CD8-positive, alpha-beta memory T cell (primary cell): ENCODE results near the gene STK32C. TPM values are rescaled to one million over a fixed set of nuclear protein-coding genes. Genes with fewer than 3 reads are reported as not detected.

Experiments
- CTCF ChIA-PET: fragments of 350-600 bp; sonication (Branson Sonifier 250); formaldehyde crosslinking; loops from one replicate; lab custom pipeline; 2021; ENCODE audit warnings: antibody characterized with exemption; lab: Charles Lee
- POLR2A ChIA-PET: fragments of 350-600 bp; sonication (Branson Sonifier 250); formaldehyde crosslinking; loops from one replicate; lab custom pipeline; 2021; ENCODE audit warnings: antibody characterized with exemption; lab: Charles Lee
- DNase-seq, 5 donors: peaks; one replicate each; pipeline versions ENCODE4 v3.0.0 to v3.0.0-alpha.2; 2020 to 2022; ENCODE audit warnings: mixed read lengths in 1 of 5
- H3K27ac ChIP-seq: one replicate; pipeline ENCODE4 v1.7.0; 2013; ENCODE audit warnings: low read depth, mild to moderate bottlenecking, low read length, moderate library complexity
- H3K27me3 ChIP-seq: 2 replicates; pipeline ENCODE4 v1.7.0; 2013; ENCODE audit warnings: low read length, mild to moderate bottlenecking; ENCODE audit not compliant: insufficient read depth, poor library complexity, severe bottlenecking
- H3K36me3 ChIP-seq: 2 replicates; pipeline ENCODE4 v1.7.0; 2013; ENCODE audit warnings: mild to moderate bottlenecking, low read length, moderate library complexity; ENCODE audit not compliant: insufficient read depth
- H3K4me1 ChIP-seq: 2 replicates; pipeline ENCODE4 v1.7.0; 2013; ENCODE audit warnings: mild to moderate bottlenecking, low read length, moderate library complexity; ENCODE audit not compliant: insufficient read depth
- H3K4me3 ChIP-seq: 2 replicates; pipeline ENCODE4 v1.7.0; 2013; ENCODE audit warnings: mild to moderate bottlenecking, low read length
- H3K9me3 ChIP-seq: 2 replicates; pipeline ENCODE4 v1.7.0; 2013; ENCODE audit warnings: mild to moderate bottlenecking, low read length
- H3K27ac Mint-ChIP-seq, 8 donors: one replicate each; pipeline ENCODE4 v1.8.0; 2020 to 2021; ENCODE audit warnings: mixed read lengths in 8 of 8, mild to moderate bottlenecking in 6 of 8, inconsistent platforms in 3 of 8, moderate library complexity in 3 of 8
- H3K27me3 Mint-ChIP-seq, 2 donors: one replicate each; pipeline ENCODE4 v1.8.0; 2020 to 2021; ENCODE audit warnings: mixed read lengths in 2 of 2, mild to moderate bottlenecking in 1 of 2, moderate library complexity in 1 of 2
- H3K36me3 Mint-ChIP-seq, 3 donors: one replicate each; pipeline ENCODE4 v1.8.0; 2020 to 2021; ENCODE audit warnings: mixed read lengths in 3 of 3, inconsistent platforms in 1 of 3, mild to moderate bottlenecking in 1 of 3
- H3K4me1 Mint-ChIP-seq, 3 donors: one replicate each; pipeline ENCODE4 v1.8.0; 2020 to 2021; ENCODE audit warnings: mixed read lengths in 3 of 3, inconsistent platforms in 1 of 3, mild to moderate bottlenecking in 1 of 3
- H3K4me3 Mint-ChIP-seq, 7 donors: one replicate each; pipeline ENCODE4 v1.8.0; 2020 to 2021; ENCODE audit warnings: mixed read lengths in 7 of 7, mild to moderate bottlenecking in 6 of 7, moderate library complexity in 4 of 7, inconsistent platforms in 2 of 7
- H3K9me3 Mint-ChIP-seq, 5 donors: one replicate each; pipeline ENCODE4 v1.8.0; 2020 to 2022; ENCODE audit warnings: mixed read lengths in 5 of 5, mild to moderate bottlenecking in 3 of 5, moderate library complexity in 2 of 5, inconsistent platforms in 1 of 5
- polyA plus RNA-seq: library from polyadenylated mRNA; unstranded; fragments of 300-500 nt; fragmentation: Illumina TruSeq; gene quantifications from one replicate; pipeline ENCODE4 v1.2.3, GENCODE V29; 2021
- total RNA-seq, 2 experiments: library from RNA; stranded (reverse); gene quantifications; one replicate each; pipeline ENCODE4 v1.2.3, GENCODE V29; 2021

The STK32C gene
- total and polyA plus RNA-seq, 3 experiments from 2014 or later = 8.5 to 14.9 (median 14.0) TPM

GRCh38 chr10:132237871-132238270, 69.9 kb downstream of the STK32C start:
- Histone ChIP-seq H3K36me3 (no peaks in the 10 kb centered on the region), H3K4me1 (peaks cover 2% of the 10 kb centered on the region), H3K27me3 (no peaks in the 10 kb centered on the region), H3K27ac (no peak overlapping the region), H3K9me3 (no peaks in the 10 kb centered on the region), H3K4me3 (no peak overlapping the region)
- ChIA-PET POLR2A (no interaction called here), CTCF (no interaction called here)
- Mint-ChIP-seq H3K36me3 (peaks cover 0 to 3% (median 0%) of the 10 kb centered on the region in 3 donors), H3K27me3 (no peaks in the 10 kb centered on the region), H3K4me1 (peaks cover 0 to 3% (median 1%) of the 10 kb centered on the region in 3 donors), H3K9me3 (no peaks in the 10 kb centered on the region), H3K27ac (no peak overlapping the region), H3K4me3 (no peak overlapping the region)
- no peak for DNase-seq

GRCh38 chr10:132237396-132237795, 70.4 kb downstream of the STK32C start:
- ChIA-PET POLR2A (no interaction called here), CTCF (no interaction called here)
- H3K4me3 Mint-ChIP-seq = no peak overlapping the region
- no peak for DNase-seq
- Histone ChIP-seq H3K27me3 (no peaks in the 10 kb centered on the region), H3K4me1 (peaks cover 6% of the 10 kb centered on the region), H3K9me3 (no peaks in the 10 kb centered on the region), H3K36me3 (no peaks in the 10 kb centered on the region), H3K4me3 (no peak overlapping the region), H3K27ac (no peak overlapping the region)
- no peak overlapping the region for H3K27ac Mint-ChIP-seq
- no peaks in the 10 kb centered on the region for H3K9me3 Mint-ChIP-seq
- H3K4me1 Mint-ChIP-seq = peaks cover 0 to 4% (median 3%) of the 10 kb centered on the region in 3 donors
- peaks cover 0 to under 1% of the 10 kb centered on the region in 2 donors for H3K27me3 Mint-ChIP-seq
- peaks cover 0 to 3% (median 0%) of the 10 kb centered on the region in 3 donors for H3K36me3 Mint-ChIP-seq

GRCh38 chr10:132236881-132237280, 70.9 kb downstream of the STK32C start:
- H3K27ac ChIP-seq = no peak overlapping the region
- no peak overlapping the region for H3K4me3 ChIP-seq
- Mint-ChIP-seq H3K4me3 (no peak overlapping the region), H3K36me3 (peaks cover 0 to 3% (median 0%) of the 10 kb centered on the region in 3 donors), H3K27ac (no peak overlapping the region), H3K9me3 (no peaks in the 10 kb centered on the region), H3K4me1 (peaks cover 3 to 9% (median 9%) of the 10 kb centered on the region in 3 donors), H3K27me3 (peaks cover 0 to 3% of the 10 kb centered on the region in 2 donors)
- no peaks in the 10 kb centered on the region for H3K9me3 ChIP-seq
- peaks cover 6% of the 10 kb centered on the region for H3K4me1 ChIP-seq
- ChIA-PET POLR2A (no interaction called here), CTCF (no interaction called here)
- no peak for DNase-seq
- H3K36me3 ChIP-seq = no peaks in the 10 kb centered on the region
- no peaks in the 10 kb centered on the region for H3K27me3 ChIP-seq

GRCh38 chr10:132236161-132236560, 71.6 kb downstream of the STK32C start:
- CTCF ChIA-PET = no interaction called here
- no peak overlapping the region for H3K4me3 Mint-ChIP-seq
- Histone ChIP-seq H3K27ac (no peak overlapping the region), H3K36me3 (no peaks in the 10 kb centered on the region), H3K4me3 (no peak overlapping the region), H3K4me1 (peaks cover 6% of the 10 kb centered on the region), H3K27me3 (no peaks in the 10 kb centered on the region), H3K9me3 (no peaks in the 10 kb centered on the region)
- H3K27me3 Mint-ChIP-seq = peaks cover 0 to 3% of the 10 kb centered on the region in 2 donors
- H3K4me1 Mint-ChIP-seq = peaks cover 3 to 14% (median 13%) of the 10 kb centered on the region in 3 donors
- POLR2A ChIA-PET = no interaction called here
- H3K27ac Mint-ChIP-seq = no peak overlapping the region
- H3K36me3 Mint-ChIP-seq = peaks cover 0 to 4% (median 0%) of the 10 kb centered on the region in 3 donors
- H3K9me3 Mint-ChIP-seq = no peaks in the 10 kb centered on the region
- DNase-seq = no peak

GRCh38 chr10:132234860-132235259, 72.9 kb downstream of the STK32C start:
- no peak for DNase-seq
- H3K27me3 ChIP-seq = no peaks in the 10 kb centered on the region
- Mint-ChIP-seq H3K27me3 (peaks cover 0 to 3% of the 10 kb centered on the region in 2 donors), H3K9me3 (no peaks in the 10 kb centered on the region), H3K4me3 (no peak overlapping the region), H3K4me1 (peaks cover 4 to 21% (median 17%) of the 10 kb centered on the region in 3 donors), H3K36me3 (peaks cover 0 to 4% (median 0%) of the 10 kb centered on the region in 3 donors), H3K27ac (no peak overlapping the region)
- POLR2A ChIA-PET = no interaction called here
- peaks cover 6% of the 10 kb centered on the region for H3K4me1 ChIP-seq
- no peaks in the 10 kb centered on the region for H3K9me3 ChIP-seq
- H3K27ac ChIP-seq = no peak overlapping the region
- H3K4me3 ChIP-seq = no peak overlapping the region
- H3K36me3 ChIP-seq = no peaks in the 10 kb centered on the region
- CTCF ChIA-PET = no interaction called here

- H3K27me3 ChIP-seq = no peaks in the 10 kb centered on the region
- no peaks in the 10 kb centered on the region for H3K36me3 ChIP-seq
- Mint-ChIP-seq H3K36me3 (peaks cover 0 to 3% (median 0%) of the 10 kb centered on the region in 3 donors), H3K4me3 (no peak overlapping the region), H3K27me3 (peaks cover 0 to 3% of the 10 kb centered on the region in 2 donors), H3K27ac (peak overlapping the region in 1 of 8 donors; percentile 60), H3K4me1 (peaks cover 9 to 25% (median 21%) of the 10 kb centered on the region in 3 donors), H3K9me3 (no peaks in the 10 kb centered on the region)
- ChIA-PET CTCF (interaction anchor here (1.5 kb wide), 1 partner anchor 119 kb away, joined by 4 read pairs; no protein-coding TSS in a partner anchor), POLR2A (no interaction called here)
- DNase-seq = no peak
- peaks cover 6% of the 10 kb centered on the region for H3K4me1 ChIP-seq
- H3K27ac ChIP-seq = no peak overlapping the region
- H3K9me3 ChIP-seq = no peaks in the 10 kb centered on the region
- no peak overlapping the region for H3K4me3 ChIP-seq
Observed at GRCh38 chr10:132233501-132234085, 74.2 kb downstream of the STK32C start.

GRCh38 chr10:132232981-132233380, 74.8 kb downstream of the STK32C start:
- Histone ChIP-seq H3K4me3 (no peak overlapping the region), H3K9me3 (no peaks in the 10 kb centered on the region), H3K36me3 (no peaks in the 10 kb centered on the region), H3K27ac (no peak overlapping the region), H3K27me3 (no peaks in the 10 kb centered on the region), H3K4me1 (peaks cover 6% of the 10 kb centered on the region)
- Mint-ChIP-seq H3K27me3 (peaks cover 0 to 3% of the 10 kb centered on the region in 2 donors), H3K36me3 (peaks cover 0 to 1% (median 0%) of the 10 kb centered on the region in 3 donors), H3K27ac (no peak overlapping the region), H3K9me3 (no peaks in the 10 kb centered on the region), H3K4me3 (no peak overlapping the region), H3K4me1 (peaks cover 9 to 25% (median 19%) of the 10 kb centered on the region in 3 donors)
- ChIA-PET POLR2A (no interaction called here), CTCF (interaction anchor here (1.5 kb wide), 1 partner anchor 120 kb away, joined by 4 read pairs; no protein-coding TSS in a partner anchor)
- DNase-seq = no peak

GRCh38 chr10:132232023-132232951, 75.5 kb downstream of the STK32C start:
- CTCF ChIA-PET = no interaction called here
- H3K27me3 ChIP-seq = no peaks in the 10 kb centered on the region
- Mint-ChIP-seq H3K36me3 (peaks cover 0 to 1% (median 0%) of the 10 kb centered on the region in 3 donors), H3K4me3 (peak overlapping the region in 2 of 7 donors; percentile 10 to 20), H3K27me3 (peaks cover 0 to 3% of the 10 kb centered on the region in 2 donors), H3K9me3 (no peaks in the 10 kb centered on the region), H3K4me1 (peaks cover 9 to 25% (median 22%) of the 10 kb centered on the region in 3 donors), H3K27ac (peak overlapping the region in 4 of 8 donors; percentile 12 to 75 (median 45))
- no peaks in the 10 kb centered on the region for H3K9me3 ChIP-seq
- no peaks in the 10 kb centered on the region for H3K36me3 ChIP-seq
- no peak for DNase-seq
- no peak overlapping the region for H3K27ac ChIP-seq
- H3K4me3 ChIP-seq = no peak overlapping the region
- H3K4me1 ChIP-seq = peaks cover 6% of the 10 kb centered on the region
- POLR2A ChIA-PET = no interaction called here
